Camera-type eye (tissue), 1 donor: ENCODE data around the gene CHCHD1. TPM values are rescaled to one million over a fixed set of nuclear protein-coding genes. Genes with fewer than 3 reads are reported as not detected.

Experiments
- total RNA-seq: library from RNA; depleted of rRNA; stranded (reverse); fragments of >200 nt; gene quantifications from one replicate; pipeline ENCODE4 v1.2.3, GENCODE V29; 2014

CHCHD1 gene
- total RNA-seq = 12.4 TPM

GRCh38 chr10:73781879-73782748 is at the start of gene CHCHD1:
Gene CHCHD1, plus strand, starts transcription at chr10:73782048. Its CDS starts 28 bp downstream, at chr10:73782076.

GRCh38 chr10:73743905-73744663 is 37.8 kb upstream of the CHCHD1 start, which contains the start of gene SEC24C:
Gene SEC24C, plus strand, starts transcription at chr10:73744372. Its CDS starts 2,461 bp downstream, at chr10:73746833.

GRCh38 chr10:73785211-73785720 is 3.4 kb downstream of the CHCHD1 start, which contains the start of gene ZSWIM8:
Gene ZSWIM8, plus strand, starts transcription at chr10:73785606. Its CDS starts 273 bp downstream, at chr10:73785879.

Other genes with a start within 250 kb of the CHCHD1 start
- 54.2 TPM for gene USP54, start 190.7 kb upstream of the CHCHD1 start, total RNA-seq
- gene MYOZ1, start 140.6 kb upstream of the CHCHD1 start, total RNA-seq = 18.0 TPM
- gene SYNPO2L, start 126.0 kb upstream of the CHCHD1 start, total RNA-seq = 2.5 TPM
- 8.0 TPM for gene AGAP5, start 83.9 kb upstream of the CHCHD1 start, total RNA-seq
- 60.9 TPM for gene SEC24C, start 37.7 kb upstream of the CHCHD1 start, total RNA-seq
- 97.1 TPM for gene ZSWIM8, start 3.6 kb downstream of the CHCHD1 start, total RNA-seq
- 20.9 TPM for gene NDST2, start 29.6 kb downstream of the CHCHD1 start, total RNA-seq
- 47.4 TPM for gene CAMK2G, start 92.5 kb downstream of the CHCHD1 start, total RNA-seq
- gene PLAU, start 129.1 kb downstream of the CHCHD1 start, total RNA-seq = 8.1 TPM
- 99.8 TPM for gene VCL, start 216.1 kb downstream of the CHCHD1 start, total RNA-seq